GM06990 (cell line): ENCODE data around the gene TBC1D8.

Experiments
- DNase-seq: peaks from one replicate; pipeline ENCODE4 v3.0.0-alpha.2; 2011; ENCODE audit not compliant: insufficient read length; ENCODE audit errors: extremely low read depth
- H3K27me3 ChIP-seq: replicated peaks from 2 replicates; pipeline ENCODE4 v1.6.0; 2011; ENCODE audit warnings: low read length; ENCODE audit not compliant: control insufficient read depth, insufficient read depth
- H3K36me3 ChIP-seq: 2 replicates; pipeline ENCODE4 v1.5.1; 2011; ENCODE audit warnings: low read length; ENCODE audit not compliant: control insufficient read depth, insufficient read depth
- H3K4me3 ChIP-seq: replicated peaks from 2 replicates; pipeline ENCODE4 v1.5.1; 2011; ENCODE audit warnings: low read depth, mild to moderate bottlenecking, control low read depth, low read length
- CTCF ChIP-seq: IDR thresholded peaks from 2 replicates; pipeline ENCODE4 v1.5.1; 2011; ENCODE audit warnings: low read length, control low read depth, mild to moderate bottlenecking, inconsistent platforms; ENCODE audit not compliant: insufficient read depth, poor library complexity, severe bottlenecking

The TBC1D8 gene

GRCh38 chr2:101115664-101116063 lies 35.5 kb downstream of the TBC1D8 start:
- Histone ChIP-seq H3K4me3 (no peak overlapping the region), H3K36me3 (no peaks in the 10 kb centered on the region)
- TF ChIP-seq CTCF: no peak

GRCh38 chr2:101114815-101115214 lies 36.4 kb downstream of the TBC1D8 start:
- Histone ChIP-seq H3K36me3 (no peaks in the 10 kb centered on the region), H3K27me3 (no peaks in the 10 kb centered on the region), H3K4me3 (no peak overlapping the region)
- TF ChIP-seq CTCF: no peak
- no peak for DNase-seq

More at GRCh38 chr2:101115664-101116063, 35.5 kb downstream of the TBC1D8 start:
- H3K27me3 ChIP-seq: no peaks in the 10 kb centered on the region
- no peak for DNase-seq

DNA sequence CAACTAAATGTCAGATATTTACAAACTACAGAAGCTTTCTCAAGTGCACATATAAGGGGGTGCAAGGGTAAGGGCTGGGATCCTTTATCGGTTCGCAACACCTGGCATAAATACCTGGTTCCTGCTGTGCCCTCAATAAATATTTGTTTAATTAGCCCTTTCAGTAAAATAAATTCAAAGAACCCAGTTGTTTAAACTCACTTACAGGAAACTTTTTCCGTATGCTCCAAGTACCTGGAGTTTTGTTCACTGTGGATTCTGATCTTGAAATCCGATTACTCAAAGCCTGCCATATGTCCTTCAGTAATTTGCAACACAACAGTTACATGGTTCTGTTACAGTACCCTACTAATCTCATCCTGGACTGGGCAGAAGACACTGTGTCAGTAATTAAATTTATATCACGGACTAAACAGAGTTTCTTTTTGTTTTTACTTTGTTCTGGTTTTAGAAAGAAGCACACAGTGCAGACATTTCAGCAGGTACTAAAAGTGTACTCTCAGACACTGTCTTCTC lies 36.9 kb downstream of the TBC1D8 start:
- Histone ChIP-seq H3K36me3 (no peaks in the 10 kb centered on the region), H3K4me3 (no peak overlapping the region), H3K27me3 (no peaks in the 10 kb centered on the region)
- no peak for TF ChIP-seq CTCF
- DNase-seq: no peak

- H3K4me3 ChIP-seq: no peak overlapping the region
- H3K27me3 ChIP-seq: no peaks in the 10 kb centered on the region
- no peak for TF ChIP-seq CTCF
- DNase-seq: no peak
- no peaks in the 10 kb centered on the region for H3K36me3 ChIP-seq
Observed at GRCh38 chr2:101113441-101114267, 37.5 kb downstream of the TBC1D8 start.

DNA sequence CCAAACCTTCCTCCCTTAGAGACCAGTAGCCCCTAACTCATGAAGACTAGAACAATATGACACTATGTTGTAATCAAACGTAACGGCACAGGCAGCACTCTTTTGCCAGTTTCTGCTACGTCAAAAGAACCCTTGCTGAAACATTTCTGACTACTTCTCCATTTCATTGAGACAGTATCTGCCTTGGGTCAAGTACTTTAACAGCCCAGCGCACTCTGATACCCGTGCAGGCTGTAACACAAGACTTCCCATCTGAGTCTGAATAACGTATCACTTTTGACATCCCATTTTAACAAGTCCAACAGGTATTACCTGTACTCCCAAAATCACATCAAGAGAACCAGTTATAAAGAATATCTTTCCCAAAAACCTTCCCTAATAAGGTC lies 38.4 kb downstream of the TBC1D8 start:
- no peak for DNase-seq
- no peak overlapping the region for H3K4me3 ChIP-seq
- no peaks in the 10 kb centered on the region for H3K36me3 ChIP-seq
- no peak for TF ChIP-seq CTCF
- no peaks in the 10 kb centered on the region for H3K27me3 ChIP-seq
